ENCODE data around the gene WFS1. TPM values are rescaled to one million over a fixed set of nuclear protein-coding genes. Genes with fewer than 3 reads are reported as not detected.

WFS1 gene
- total and polyA plus RNA-seq, 2 of the 13 experiments (the other 11 are each of a cell fraction or from before 2014, with no cell fraction given) = 39.1 to 42.2 TPM

DNA sequence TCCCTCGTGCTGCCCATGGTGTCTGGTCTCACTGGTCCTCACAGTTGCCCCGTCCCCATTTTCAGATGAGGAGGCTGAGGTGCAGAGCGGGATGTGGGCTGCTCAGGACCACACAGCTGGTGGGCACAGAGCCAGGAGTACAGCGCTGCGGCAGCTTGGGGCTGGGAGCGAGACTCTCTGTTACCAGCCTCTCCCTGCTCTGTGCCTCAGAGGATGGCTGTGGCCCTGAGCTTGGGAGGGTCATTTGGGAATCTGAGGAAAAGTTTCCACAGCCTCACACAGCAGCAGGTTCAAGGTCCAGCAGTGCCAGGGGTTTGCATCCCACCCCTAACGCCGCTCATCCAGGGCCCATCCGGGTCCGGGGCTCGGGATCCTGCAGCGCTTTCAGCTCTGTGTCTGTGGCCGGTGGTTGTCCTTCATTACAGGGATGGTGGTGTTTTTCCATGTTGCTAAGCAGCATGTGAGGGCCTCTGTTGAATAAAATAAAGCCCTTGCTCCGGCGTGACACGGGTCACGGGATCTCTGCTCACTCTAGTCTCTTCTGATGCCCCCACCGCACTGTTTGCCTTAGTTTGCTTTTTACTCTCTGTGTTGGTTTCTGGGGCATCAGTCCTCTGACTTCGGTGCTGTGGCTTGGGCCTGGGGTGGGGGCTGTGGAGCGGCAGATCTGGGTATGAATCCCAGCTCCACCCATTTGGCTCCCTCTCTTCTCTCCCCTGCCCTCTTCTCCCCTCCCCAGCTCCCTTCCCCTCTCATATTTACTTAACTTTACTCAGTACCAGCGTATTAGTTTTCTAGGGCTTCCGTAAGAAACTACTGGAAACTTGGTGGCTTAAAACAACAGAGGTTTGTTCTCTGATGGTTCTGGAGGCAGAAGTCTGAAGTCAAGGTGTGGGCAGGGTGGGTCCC is 6.5 kb downstream of the WFS1 start (continued):
- peak; percentile 45; the same call in 1 of the 2 replicates for TF ChIP-seq MTA1 (CRISPR knock-in tag; IDR thresholded peaks at IDR 0.05; ENCODE audit: borderline replicate concordance)
- TF ChIP-seq, protein P1, sequence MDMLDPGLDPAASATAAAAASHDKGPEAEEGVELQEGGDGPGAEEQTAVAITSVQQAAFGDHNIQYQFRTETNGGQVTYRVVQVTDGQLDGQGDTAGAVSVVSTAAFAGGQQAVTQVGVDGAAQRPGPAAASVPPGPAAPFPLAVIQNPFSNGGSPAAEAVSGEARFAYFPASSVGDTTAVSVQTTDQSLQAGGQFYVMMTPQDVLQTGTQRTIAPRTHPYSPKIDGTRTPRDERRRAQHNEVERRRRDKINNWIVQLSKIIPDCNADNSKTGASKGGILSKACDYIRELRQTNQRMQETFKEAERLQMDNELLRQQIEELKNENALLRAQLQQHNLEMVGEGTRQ (IDR thresholded peaks at IDR 0.05; ENCODE audit: low read depth, low read length) = no peak
- TF ChIP-seq, protein P1 (CRISPR knock-in tag; IDR thresholded peaks at IDR 0.05; ENCODE audit: borderline replicate concordance) = no peak
- peak; percentile 60; the same call in 1 of the 2 replicates for TF ChIP-seq RXRA (CRISPR knock-in tag; IDR thresholded peaks at IDR 0.05)
- TF ChIP-seq, protein P2, sequence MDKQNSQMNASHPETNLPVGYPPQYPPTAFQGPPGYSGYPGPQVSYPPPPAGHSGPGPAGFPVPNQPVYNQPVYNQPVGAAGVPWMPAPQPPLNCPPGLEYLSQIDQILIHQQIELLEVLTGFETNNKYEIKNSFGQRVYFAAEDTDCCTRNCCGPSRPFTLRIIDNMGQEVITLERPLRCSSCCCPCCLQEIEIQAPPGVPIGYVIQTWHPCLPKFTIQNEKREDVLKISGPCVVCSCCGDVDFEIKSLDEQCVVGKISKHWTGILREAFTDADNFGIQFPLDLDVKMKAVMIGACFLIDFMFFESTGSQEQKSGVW (CRISPR knock-in tag; IDR thresholded peaks at IDR 0.05; ENCODE audit: borderline replicate concordance) = no peak
- no peak for TF ChIP-seq CEBPG (CRISPR knock-in tag; IDR thresholded peaks at IDR 0.05)
- TF ChIP-seq IKZF5 (CRISPR knock-in tag; IDR thresholded peaks at IDR 0.05) = peak; percentile 51; the same call in 1 of the 2 replicates
- peak; percentile 67; the same call in 1 of the 2 replicates for TF ChIP-seq HMG20B (CRISPR knock-in tag; conservative IDR thresholded peaks at IDR 0.05)
- no peak for TF ChIP-seq MEF2D (CRISPR knock-in tag; IDR thresholded peaks at IDR 0.05)
- TF ChIP-seq POLR2G (IDR thresholded peaks at IDR 0.05; ENCODE audit: low read depth, low read length) = peak; percentile 63
- peak; percentile 51; the same call in 1 of the 2 replicates for TF ChIP-seq HDAC2 (CRISPR knock-in tag; IDR thresholded peaks at IDR 0.05)
- TF ChIP-seq PLRG1 (conservative IDR thresholded peaks at IDR 0.05) = no peak
- peak; percentile 92 for TF ChIP-seq ZSCAN25 (CRISPR knock-in tag; IDR thresholded peaks at IDR 0.05)
- peak; percentile 69; the same call in 1 of the 2 replicates for TF ChIP-seq ZNF746 (CRISPR knock-in tag; IDR thresholded peaks at IDR 0.05)
- TF ChIP-seq, protein P3, sequence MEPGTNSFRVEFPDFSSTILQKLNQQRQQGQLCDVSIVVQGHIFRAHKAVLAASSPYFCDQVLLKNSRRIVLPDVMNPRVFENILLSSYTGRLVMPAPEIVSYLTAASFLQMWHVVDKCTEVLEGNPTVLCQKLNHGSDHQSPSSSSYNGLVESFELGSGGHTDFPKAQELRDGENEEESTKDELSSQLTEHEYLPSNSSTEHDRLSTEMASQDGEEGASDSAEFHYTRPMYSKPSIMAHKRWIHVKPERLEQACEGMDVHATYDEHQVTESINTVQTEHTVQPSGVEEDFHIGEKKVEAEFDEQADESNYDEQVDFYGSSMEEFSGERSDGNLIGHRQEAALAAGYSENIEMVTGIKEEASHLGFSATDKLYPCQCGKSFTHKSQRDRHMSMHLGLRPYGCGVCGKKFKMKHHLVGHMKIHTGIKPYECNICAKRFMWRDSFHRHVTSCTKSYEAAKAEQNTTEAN (CRISPR knock-in tag; conservative IDR thresholded peaks at IDR 0.05) = 0 out of 2 replicates have a peak, but pooled peaks have one; percentile 23
- 0 out of 2 replicates have a peak, but pooled peaks have one; percentile 47 for TF ChIP-seq HNRNPL (IDR thresholded peaks at IDR 0.05; ENCODE audit: low read depth, low read length)
- TF ChIP-seq SPEN (CRISPR knock-in tag; IDR thresholded peaks at IDR 0.05; ENCODE audit: low read depth) = 0 out of 2 replicates have a peak, but pooled peaks have one; percentile 39
- peak; percentile 68 for TF ChIP-seq GFI1 (CRISPR knock-in tag; IDR thresholded peaks at IDR 0.05; ENCODE audit: borderline replicate concordance)
- no peak for TF ChIP-seq SOX6 (IDR thresholded peaks at IDR 0.05)
- TF ChIP-seq SOX6 (CRISPR knock-in tag; IDR thresholded peaks at IDR 0.05) = peak; percentile 76
- TF ChIP-seq HOXA3 (CRISPR knock-in tag; IDR thresholded peaks at IDR 0.05) = peak; percentile 30; the same call in 1 of the 2 replicates
- TF ChIP-seq NFKB2 (CRISPR knock-in tag; IDR thresholded peaks at IDR 0.05; ENCODE audit: borderline replicate concordance) = peak; percentile 67; the same call in 1 of the 2 replicates
